IMR-90 (cell line): ENCODE measurements around the gene HIVEP1. TPM values are rescaled to one million over a fixed set of nuclear protein-coding genes. Genes with fewer than 3 reads are reported as not detected.

ENCODE experiments used
- ATAC-seq: fragments of 200-7000 bp; cut with Tn5 transposase; 2 replicates; pipeline ENCODE4 v1.9.1; 2020; ENCODE audit warnings: low read depth, mild to moderate bottlenecking, moderate library complexity
- BruUV-seq: library from RNA; stranded (reverse); fragments of 400-500 nt; replicated peaks from 2 replicates; lab custom pipeline; 2021; lab: Mats Ljungman, UMichigan
- CTCF ChIA-PET: fragments of 300-600 bp; formaldehyde crosslinking; extraction: SDS; loops from one replicate; lab custom pipeline; 2021; ENCODE audit warnings: antibody characterized with exemption; lab: Yijun Ruan, JAX
- POLR2A ChIA-PET: fragments of 300-600 bp; sonication (Branson Sonifier 250); formaldehyde crosslinking; loops from one replicate; lab custom pipeline; 2022; ENCODE audit warnings: antibody characterized with exemption; ENCODE audit not compliant: unreplicated experiment; lab: Charles Lee
- DNase-seq: peaks from one replicate; pipeline ENCODE4 v3.0.0; 2013
- H2AFZ ChIP-seq: replicated peaks from 2 replicates; pipeline ENCODE3; 2013; ENCODE audit warnings: low read length, mild to moderate bottlenecking; ENCODE audit not compliant: poor library complexity
- H2AK5ac ChIP-seq: 2 replicates; pipeline ENCODE4 v1.6.1; 2013; ENCODE audit warnings: low read depth, low read length, inconsistent platforms
- H2AK9ac ChIP-seq: replicated peaks from 2 replicates; pipeline ENCODE3; 2013; ENCODE audit warnings: mild to moderate bottlenecking, low read depth, low read length, moderate library complexity; ENCODE audit not compliant: poor library complexity
- H2BK120ac ChIP-seq: 2 replicates; pipeline ENCODE4 v1.6.1; 2013; ENCODE audit warnings: low read depth, low read length, inconsistent platforms
- H2BK15ac ChIP-seq: 3 replicates; pipeline ENCODE4 v1.6.1; 2013; ENCODE audit warnings: low read depth, low read length, inconsistent platforms
- H2BK20ac ChIP-seq: 2 replicates; pipeline ENCODE4 v1.6.1; 2013; ENCODE audit warnings: low read depth, mild to moderate bottlenecking, inconsistent platforms, low read length, moderate library complexity
- H2BK5ac ChIP-seq: 2 replicates; pipeline ENCODE4 v1.6.1; 2013; ENCODE audit warnings: mild to moderate bottlenecking, low read depth, low read length, inconsistent platforms; ENCODE audit not compliant: poor library complexity, severe bottlenecking
- H3K14ac ChIP-seq: replicated peaks from 2 replicates; pipeline ENCODE4 v1.6.1; 2013; ENCODE audit warnings: low read depth, low read length, inconsistent platforms
- H3K18ac ChIP-seq: 2 replicates; pipeline ENCODE4 v1.6.1; 2013; ENCODE audit warnings: low read depth, low read length, control low read depth
- H3K23ac ChIP-seq: 2 replicates; pipeline ENCODE4 v1.6.1; 2013; ENCODE audit warnings: low read depth, low read length, inconsistent platforms
- H3K27ac ChIP-seq: 2 replicates; pipeline ENCODE4 v1.5.1; 2013; ENCODE audit warnings: mild to moderate bottlenecking, control low read depth, low read length; ENCODE audit not compliant: insufficient read depth
- H3K27me3 ChIP-seq: 2 replicates; pipeline ENCODE4 v1.6.1; 2013; ENCODE audit warnings: low read length; ENCODE audit not compliant: control insufficient read depth, insufficient read depth
- H3K36me3 ChIP-seq: 2 replicates; pipeline ENCODE4 v1.6.1; 2013; ENCODE audit warnings: low read length, mixed read lengths; ENCODE audit not compliant: control insufficient read depth, insufficient read depth
- H3K4ac ChIP-seq: 2 replicates; pipeline ENCODE4 v1.6.1; 2013; ENCODE audit warnings: low read depth, low read length, inconsistent platforms
- H3K4me1 ChIP-seq: 2 replicates; pipeline ENCODE4 v1.6.1; 2013; ENCODE audit warnings: low read length, mixed read lengths; ENCODE audit not compliant: control insufficient read depth, insufficient read depth
- H3K4me2 ChIP-seq: 2 replicates; pipeline ENCODE4 v1.6.1; 2013; ENCODE audit warnings: low read depth, mild to moderate bottlenecking, control low read depth, low read length, moderate library complexity
- H3K4me3 ChIP-seq: 2 replicates; pipeline ENCODE4 v1.5.1; 2013; ENCODE audit warnings: low read depth, mild to moderate bottlenecking, control low read depth, low read length, moderate library complexity; ENCODE audit not compliant: insufficient read depth
- H3K56ac ChIP-seq: 2 replicates; pipeline ENCODE4 v1.6.1; 2013; ENCODE audit warnings: low read length, inconsistent platforms; ENCODE audit not compliant: insufficient read depth; ENCODE audit errors: extremely low read depth
- H3K79me1 ChIP-seq, 2 experiments: 2 replicates each; pipeline ENCODE4 v1.6.1; 2013; ENCODE audit warnings: low read length in 2 of 2, inconsistent platforms in 1 of 2, low read depth in 1 of 2
- H3K9ac ChIP-seq: 2 replicates; pipeline ENCODE4 v1.6.1; 2013; ENCODE audit warnings: low read depth, low read length, control low read depth
- H3K9me1 ChIP-seq: 2 replicates; pipeline ENCODE4 v1.6.1; 2013; ENCODE audit warnings: low read length, inconsistent platforms; ENCODE audit not compliant: insufficient read depth
- H3K9me3 ChIP-seq: 2 replicates; pipeline ENCODE4 v1.6.1; 2013; ENCODE audit warnings: low read length; ENCODE audit not compliant: control insufficient read depth, insufficient read depth
- H4K20me1 ChIP-seq: 2 replicates; pipeline ENCODE4 v1.6.1; 2013; ENCODE audit warnings: low read length, inconsistent platforms; ENCODE audit not compliant: insufficient read depth
- H4K5ac ChIP-seq: 2 replicates; pipeline ENCODE4 v1.6.1; 2013; ENCODE audit warnings: mild to moderate bottlenecking, low read depth, low read length, control low read depth
- H4K8ac ChIP-seq, 2 experiments: 2 replicates each; pipeline ENCODE4 v1.6.1; 2013; ENCODE audit warnings: low read depth in 2 of 2, low read length in 2 of 2, control low read depth in 1 of 2, inconsistent platforms in 1 of 2
- H4K91ac ChIP-seq: 2 replicates; pipeline ENCODE4 v1.6.1; 2013; ENCODE audit warnings: low read depth, low read length, inconsistent platforms; ENCODE audit not compliant: insufficient read depth
- BHLHE40 ChIP-seq: fragments of 150-350 bp; IDR thresholded peaks from 2 replicates; pipeline ENCODE4 v1.6.1; 2016; ENCODE audit warnings: mild to moderate bottlenecking, low read depth, low read length
- CEBPB ChIP-seq: IDR thresholded peaks from 2 replicates; pipeline ENCODE4 v1.6.1; 2012; ENCODE audit warnings: low read depth, low read length, improper control_type of control experiment
- CHD1 ChIP-seq: IDR thresholded peaks from 2 replicates; pipeline ENCODE4 v1.6.1; 2012; ENCODE audit warnings: low read depth, low read length, improper control_type of control experiment
- FOS ChIP-seq: fragments of 150-350 bp; IDR thresholded peaks from 2 replicates; pipeline ENCODE4 v1.6.1; 2016; ENCODE audit warnings: low read depth, low read length
- MAFK ChIP-seq: IDR thresholded peaks from 2 replicates; pipeline ENCODE4 v1.6.1; 2012; ENCODE audit warnings: low read depth, low read length, improper control_type of control experiment
- MAZ ChIP-seq: IDR thresholded peaks from 2 replicates; pipeline ENCODE4 v1.6.1; 2012; ENCODE audit warnings: low read depth, mild to moderate bottlenecking, low read length, improper control_type of control experiment, moderate library complexity, borderline replicate concordance
- MXI1 ChIP-seq: IDR thresholded peaks from 2 replicates; pipeline ENCODE4 v1.6.1; 2012; ENCODE audit warnings: low read depth, mild to moderate bottlenecking, low read length, moderate library complexity, borderline replicate concordance
- NFE2L2 ChIP-seq: fragments of 150-350 bp; IDR thresholded peaks from 2 replicates; pipeline ENCODE4 v1.6.1; 2016; ENCODE audit warnings: low read depth, mild to moderate bottlenecking, low read length
- POLR2A ChIP-seq: IDR thresholded peaks from 2 replicates; pipeline ENCODE4 v1.6.1; 2012; ENCODE audit warnings: mild to moderate bottlenecking, low read depth, low read length
- RAD21 ChIP-seq: IDR thresholded peaks from 2 replicates; pipeline ENCODE4 v1.6.1; 2012; ENCODE audit warnings: low read length, improper control_type of control experiment
- RCOR1 ChIP-seq: IDR thresholded peaks from 2 replicates; pipeline ENCODE4 v1.6.1; 2012; ENCODE audit warnings: mild to moderate bottlenecking, low read length, improper control_type of control experiment; ENCODE audit not compliant: insufficient replicate concordance
- RFX5 ChIP-seq: IDR thresholded peaks from 2 replicates; pipeline ENCODE4 v1.8.0; 2012; ENCODE audit warnings: low read depth, mild to moderate bottlenecking, low read length, moderate library complexity
- SMC3 ChIP-seq: fragments of 150-350 bp; IDR thresholded peaks from 2 replicates; pipeline ENCODE4 v1.6.1; 2016; ENCODE audit warnings: low read depth, mild to moderate bottlenecking, antibody characterized with exemption, low read length, moderate library complexity
- WGBS, 2 experiments: methylation state at CpG; one replicate each; pipeline versions ENCODE4 v1.1.5 to v1.1.7; 2013; ENCODE audit warnings: missing lambda C conversion rate in 2 of 2; ENCODE audit not compliant: insufficient read length in 1 of 2; ENCODE audit errors: extremely low coverage in 2 of 2; 5-methylcytosine and 5-hydroxymethylcytosine counted together
- dilution Hi-C: fragments of 300-500 bp; cut with HindIII; formaldehyde crosslinking; loops from one replicate; pipeline ENCODE4 v1.14.3; 2018; ENCODE audit warnings: low sequenced_read_pairs; ENCODE audit not compliant: unreplicated experiment
- in situ Hi-C: fragments of 300-500 bp; cut with MboI; formaldehyde crosslinking; loops from 3 replicates; pipeline ENCODE4 v1.14.3; 2019; ENCODE audit warnings: low sequenced_read_pairs, inconsistent platforms, mixed read lengths
- intact Hi-C: fragments of 100-400 bp; cut with micrococcal nuclease; formaldehyde crosslinking; loops from 2 replicates; pipeline ENCODE4 v1.10.0; 2022
- polyA plus RNA-seq, 3 experiments: library from polyadenylated mRNA; depleted of rRNA; stranded (reverse); fragments of >200 nt; gene quantifications; 2 replicates each; pipeline ENCODE4 v1.2.3, GENCODE V29; 2012; ENCODE audit warnings: low replicate concordance in 1 of 3
- total RNA-seq: library from RNA; depleted of rRNA; stranded (reverse); fragments of >200 nt; gene quantifications from 2 replicates; pipeline ENCODE4 v1.2.3, GENCODE V29; 2012
- TF ChIP-seq, protein P1 (sequence below): fragments of 150-350 bp; IDR thresholded peaks from 2 replicates; pipeline ENCODE4 v1.6.1; 2016; ENCODE audit warnings: low read depth, mild to moderate bottlenecking, low read length, moderate library complexity, borderline replicate concordance
- TF ChIP-seq, protein P2 (sequence below): conservative IDR thresholded peaks from 2 replicates; pipeline ENCODE4 v1.5.1; 2012; ENCODE audit warnings: mild to moderate bottlenecking, low read depth, low read length, improper control_type of control experiment
- TF ChIP-seq, protein P3 (sequence below): fragments of 150-350 bp; IDR thresholded peaks from 2 replicates; pipeline ENCODE4 v1.6.1; 2017; ENCODE audit warnings: mild to moderate bottlenecking, antibody characterized with exemption, low read length, low read depth

HIVEP1 gene
- total and polyA plus RNA-seq, 2 of the 4 experiments (the other 2 are of a cell fraction) = 13.0 to 17.2 TPM

DNA sequence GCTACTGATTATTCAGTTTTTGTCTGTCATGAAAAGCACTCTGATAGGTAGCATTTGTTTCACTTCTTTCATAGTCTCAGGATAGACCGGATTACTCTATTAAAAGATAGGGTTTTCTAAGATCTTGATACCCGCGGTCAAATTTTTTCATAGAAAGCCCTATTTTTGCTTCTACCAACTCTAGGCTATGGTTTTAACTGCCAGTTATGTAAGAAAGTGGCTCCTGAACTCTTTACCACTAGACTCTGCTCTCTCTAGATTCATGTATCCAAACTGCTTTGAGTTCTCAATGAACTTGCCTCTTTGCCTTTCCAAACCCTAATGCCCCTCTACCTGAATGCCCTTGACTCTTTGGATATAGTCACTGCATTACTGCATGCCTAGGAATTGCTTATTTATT is 70.3 kb downstream of the HIVEP1 start:
- H3K79me1 ChIP-seq = peaks cover 25 to 44% of the 10 kb centered on the region in 2 experiments
- no peak overlapping the region for H2BK120ac ChIP-seq
- no CpG with 5 or more reads among the region's 3 CpGs for WGBS, 2 experiments
- no peak overlapping the region for H4K5ac ChIP-seq
- in situ Hi-C loops = no loop called here
- peaks cover 11% of the 10 kb centered on the region for H3K9me1 ChIP-seq
- no peak overlapping the region for H3K23ac ChIP-seq
- no peak overlapping the region for H3K27ac ChIP-seq
- H3K18ac ChIP-seq = no peak overlapping the region
- ChIA-PET POLR2A (no interaction called here), CTCF (no interaction called here)
- no peak overlapping the region for H2BK20ac ChIP-seq
- TF ChIP-seq RAD21 (no peak), SMC3 (no peak), FOS (no peak), BHLHE40 (no peak), CHD1 (no peak), RCOR1 (no peak), CEBPB (no peak), MAFK (no peak), RFX5 (no peak), NFE2L2 (no peak), MXI1 (no peak), MAZ (no peak), POLR2A (no peak)
- TF ChIP-seq, protein P1, sequence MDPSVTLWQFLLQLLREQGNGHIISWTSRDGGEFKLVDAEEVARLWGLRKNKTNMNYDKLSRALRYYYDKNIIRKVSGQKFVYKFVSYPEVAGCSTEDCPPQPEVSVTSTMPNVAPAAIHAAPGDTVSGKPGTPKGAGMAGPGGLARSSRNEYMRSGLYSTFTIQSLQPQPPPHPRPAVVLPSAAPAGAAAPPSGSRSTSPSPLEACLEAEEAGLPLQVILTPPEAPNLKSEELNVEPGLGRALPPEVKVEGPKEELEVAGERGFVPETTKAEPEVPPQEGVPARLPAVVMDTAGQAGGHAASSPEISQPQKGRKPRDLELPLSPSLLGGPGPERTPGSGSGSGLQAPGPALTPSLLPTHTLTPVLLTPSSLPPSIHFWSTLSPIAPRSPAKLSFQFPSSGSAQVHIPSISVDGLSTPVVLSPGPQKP = no peak
- TF ChIP-seq, protein P2, sequence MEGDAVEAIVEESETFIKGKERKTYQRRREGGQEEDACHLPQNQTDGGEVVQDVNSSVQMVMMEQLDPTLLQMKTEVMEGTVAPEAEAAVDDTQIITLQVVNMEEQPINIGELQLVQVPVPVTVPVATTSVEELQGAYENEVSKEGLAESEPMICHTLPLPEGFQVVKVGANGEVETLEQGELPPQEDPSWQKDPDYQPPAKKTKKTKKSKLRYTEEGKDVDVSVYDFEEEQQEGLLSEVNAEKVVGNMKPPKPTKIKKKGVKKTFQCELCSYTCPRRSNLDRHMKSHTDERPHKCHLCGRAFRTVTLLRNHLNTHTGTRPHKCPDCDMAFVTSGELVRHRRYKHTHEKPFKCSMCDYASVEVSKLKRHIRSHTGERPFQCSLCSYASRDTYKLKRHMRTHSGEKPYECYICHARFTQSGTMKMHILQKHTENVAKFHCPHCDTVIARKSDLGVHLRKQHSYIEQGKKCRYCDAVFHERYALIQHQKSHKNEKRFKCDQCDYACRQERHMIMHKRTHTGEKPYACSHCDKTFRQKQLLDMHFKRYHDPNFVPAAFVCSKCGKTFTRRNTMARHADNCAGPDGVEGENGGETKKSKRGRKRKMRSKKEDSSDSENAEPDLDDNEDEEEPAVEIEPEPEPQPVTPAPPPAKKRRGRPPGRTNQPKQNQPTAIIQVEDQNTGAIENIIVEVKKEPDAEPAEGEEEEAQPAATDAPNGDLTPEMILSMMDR = no peak
- TF ChIP-seq, protein P3, sequence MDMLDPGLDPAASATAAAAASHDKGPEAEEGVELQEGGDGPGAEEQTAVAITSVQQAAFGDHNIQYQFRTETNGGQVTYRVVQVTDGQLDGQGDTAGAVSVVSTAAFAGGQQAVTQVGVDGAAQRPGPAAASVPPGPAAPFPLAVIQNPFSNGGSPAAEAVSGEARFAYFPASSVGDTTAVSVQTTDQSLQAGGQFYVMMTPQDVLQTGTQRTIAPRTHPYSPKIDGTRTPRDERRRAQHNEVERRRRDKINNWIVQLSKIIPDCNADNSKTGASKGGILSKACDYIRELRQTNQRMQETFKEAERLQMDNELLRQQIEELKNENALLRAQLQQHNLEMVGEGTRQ = no peak
- dilution Hi-C loops = no loop called here
- H4K20me1 ChIP-seq = peaks cover 14% of the 10 kb centered on the region; the same call in 1 of the 2 replicates
- H3K27me3 ChIP-seq = no peaks in the 10 kb centered on the region
- H3K9me3 ChIP-seq = no peaks in the 10 kb centered on the region
- intact Hi-C loops = loop anchor here (5.0 to 10.0 kb wide), 2 partner anchors 150 to 202 kb away; no protein-coding TSS in a partner anchor
- H2BK5ac ChIP-seq = no peak overlapping the region
- H3K4me2 ChIP-seq = no peak overlapping the region
- DNase-seq (no peak), ATAC-seq (no peak)
- H3K36me3 ChIP-seq = peaks cover under 1% of the 10 kb centered on the region
- peaks cover 10% of the 10 kb centered on the region for H3K4me1 ChIP-seq
- BruUV-seq = no TSS peak
- no peak overlapping the region for H3K4ac ChIP-seq
- H3K56ac ChIP-seq = no peak overlapping the region
- no peak overlapping the region for H2BK15ac ChIP-seq
- H3K14ac ChIP-seq = no peak overlapping the region
- no peak overlapping the region for H2AK9ac ChIP-seq
- H2AK5ac ChIP-seq = no peak overlapping the region
- no peak overlapping the region for H3K9ac ChIP-seq
- H4K8ac ChIP-seq = no peak overlapping the region
- no peak overlapping the region for H3K4me3 ChIP-seq
- no peak overlapping the region for H2AFZ ChIP-seq
- H4K91ac ChIP-seq = no peak overlapping the region
